NCI-H82 (cell line): ENCODE results near the gene PAIP2B.
A peak's percentile ranks its signal among the peaks of the same experiment; 100 is the strongest.
"Not testable (repeated sequence)": the region's sequence is repeated elsewhere in the genome, so short reads cannot be mapped to it uniquely, and the experiment has no call there.

Experiments used
- DNase-seq: peaks from one replicate; lab custom pipeline; 2025; lab: John Stamatoyannopoulos, UW

PAIP2B gene

GRCh38 chr2:71226965-71227560, at the start of gene PAIP2B:
Gene PAIP2B, minus strand, starts transcription at chr2:71227103. Its CDS starts 24,514 bp downstream, at chr2:71202589.
- DNase-seq, result peak; percentile 100

GRCh38 chr2:71275939-71276310, 49.0 kb upstream of the PAIP2B start:
- DNase-seq, result no peak

GRCh38 chr2:71269511-71270090, 42.7 kb upstream of the PAIP2B start:
- no peak for DNase-seq

- no peak for DNase-seq
Observed at GRCh38 chr2:71263386-71263785, 36.5 kb upstream of the PAIP2B start.

GRCh38 chr2:71261534-71261933, 34.6 kb upstream of the PAIP2B start:
- DNase-seq, result no peak

GRCh38 chr2:71256421-71256820, 29.5 kb upstream of the PAIP2B start:
- no peak for DNase-seq

- peak; percentile 10 for DNase-seq
Observed at GRCh38 chr2:71254776-71255175, 27.9 kb upstream of the PAIP2B start.

- no peak for DNase-seq
Observed at GRCh38 chr2:71254078-71254477, 27.2 kb upstream of the PAIP2B start.

- DNase-seq, result no peak
Observed at GRCh38 chr2:71253476-71253875, 26.6 kb upstream of the PAIP2B start.

- no peak for DNase-seq
Observed at GRCh38 chr2:71252862-71253261, 26.0 kb upstream of the PAIP2B start.

- DNase-seq, result no peak
Observed at GRCh38 chr2:71250935-71251334, 24.0 kb upstream of the PAIP2B start.

GRCh38 chr2:71244302-71244660, 17.4 kb upstream of the PAIP2B start:
- DNase-seq, result no peak

- no peak for DNase-seq
Observed at GRCh38 chr2:71243634-71244301, 16.9 kb upstream of the PAIP2B start.

- DNase-seq, result peak; percentile 17
Observed at GRCh38 chr2:71240794-71241193, 13.9 kb upstream of the PAIP2B start.

- no peak for DNase-seq
Observed at GRCh38 chr2:71238089-71238488, 11.2 kb upstream of the PAIP2B start.

GRCh38 chr2:71235930-71236587, 9.2 kb upstream of the PAIP2B start:
- peak; percentile 57 for DNase-seq

- not testable (repeated sequence) for DNase-seq
Observed at GRCh38 chr2:71233072-71233471, 6.2 kb upstream of the PAIP2B start.

- peak; percentile 83 for DNase-seq
Observed at GRCh38 chr2:71226096-71226964, 573 bp downstream of the PAIP2B start.

GRCh38 chr2:71224935-71225334, 2.0 kb downstream of the PAIP2B start:
- DNase-seq, result peak; percentile 38

GRCh38 chr2:71224457-71224856, 2.4 kb downstream of the PAIP2B start:
- no peak for DNase-seq

GRCh38 chr2:71223767-71224333, 3.1 kb downstream of the PAIP2B start:
- DNase-seq, result peak; percentile 91

- DNase-seq, result no peak
Observed at GRCh38 chr2:71220743-71221142, 6.2 kb downstream of the PAIP2B start.
